NCI-H146 treated with DMSO at 0.1 percent for 48 hours (cell line): ENCODE results near the gene ADGRL3.
A peak's percentile ranks its signal among the peaks of the same experiment; 100 is the strongest.
"Not testable (repeated sequence)": the region's sequence is repeated elsewhere in the genome, so short reads cannot be mapped to it uniquely, and the experiment has no call there.

ENCODE experiments used
- DNase-seq: peaks from one replicate; lab custom pipeline; 2025; ENCODE audit not compliant: unreplicated experiment; lab: John Stamatoyannopoulos, UW

The ADGRL3 gene

GRCh38 chr4:61468024-61468720 is 268.0 kb downstream of the ADGRL3 start:
- no peak for DNase-seq

GRCh38 chr4:61473306-61473705 is 273.2 kb downstream of the ADGRL3 start:
- no peak for DNase-seq

- no peak for DNase-seq
Observed at GRCh38 chr4:61478340-61478739, 278.2 kb downstream of the ADGRL3 start.

- DNase-seq = no peak
Observed at GRCh38 chr4:61485056-61485455, 284.9 kb downstream of the ADGRL3 start.

GRCh38 chr4:61489927-61490326 is 289.8 kb downstream of the ADGRL3 start:
- no peak for DNase-seq

- peak; percentile 97 for DNase-seq
Observed at GRCh38 chr4:61493041-61493440, 292.9 kb downstream of the ADGRL3 start.

- peak; percentile 97 for DNase-seq
Observed at GRCh38 chr4:61493470-61493869, 293.3 kb downstream of the ADGRL3 start.

GRCh38 chr4:61500883-61501282 is 300.8 kb downstream of the ADGRL3 start:
- no peak for DNase-seq

GRCh38 chr4:61501812-61502211 is 301.7 kb downstream of the ADGRL3 start:
- peak; percentile 15 for DNase-seq

- no peak for DNase-seq
Observed at GRCh38 chr4:61505773-61506685, 305.9 kb downstream of the ADGRL3 start.

GRCh38 chr4:61507091-61507490 is 307.0 kb downstream of the ADGRL3 start:
- no peak for DNase-seq

- DNase-seq = not testable (repeated sequence)
Observed at GRCh38 chr4:61509721-61510241, 309.7 kb downstream of the ADGRL3 start.

GRCh38 chr4:61511716-61512488 is 311.8 kb downstream of the ADGRL3 start:
- no peak for DNase-seq

- no peak for DNase-seq
Observed at GRCh38 chr4:61514991-61515390, 314.9 kb downstream of the ADGRL3 start.

- DNase-seq = no peak
Observed at GRCh38 chr4:61517144-61517543, 317.0 kb downstream of the ADGRL3 start.

GRCh38 chr4:61520166-61520565 is 320.0 kb downstream of the ADGRL3 start:
- no peak for DNase-seq

GRCh38 chr4:61520681-61521160 is 320.6 kb downstream of the ADGRL3 start:
- peak; percentile 54 for DNase-seq

GRCh38 chr4:61521451-61521850 is 321.3 kb downstream of the ADGRL3 start:
- no peak for DNase-seq

GRCh38 chr4:61522312-61522711 is 322.2 kb downstream of the ADGRL3 start:
- DNase-seq = no peak

- DNase-seq = no peak
Observed at GRCh38 chr4:61527888-61528287, 327.8 kb downstream of the ADGRL3 start.

GRCh38 chr4:61528595-61528994 is 328.5 kb downstream of the ADGRL3 start:
- DNase-seq = no peak
